PFSK-1 (cell line): ENCODE results near the gene AATF. TPM values are rescaled to one million over a fixed set of nuclear protein-coding genes. Genes with fewer than 3 reads are reported as not detected.
A peak's percentile ranks its signal among the peaks of the same experiment; 100 is the strongest.

Experiments used
- FOXP2 ChIP-seq: optimal IDR thresholded peaks from 2 replicates; pipeline ENCODE3; 2011; ENCODE audit warnings: borderline replicate concordance, control low read depth, inconsistent platforms; ENCODE audit not compliant: insufficient read depth; ENCODE audit errors: extremely low read length, extremely low read depth
- POLR2AphosphoS5 ChIP-seq: IDR thresholded peaks from 2 replicates; pipeline ENCODE4 v1.6.1; 2012; ENCODE audit warnings: low read depth, mild to moderate bottlenecking, control low read depth, low read length, moderate library complexity
- SIN3A ChIP-seq: IDR thresholded peaks from 2 replicates; pipeline ENCODE4 v1.6.1; 2012; ENCODE audit warnings: mild to moderate bottlenecking, low read length, moderate library complexity, borderline replicate concordance; ENCODE audit not compliant: insufficient read depth
- TAF1 ChIP-seq: IDR thresholded peaks from 2 replicates; pipeline ENCODE4 v1.6.1; 2012; ENCODE audit warnings: low read length, control low read depth, borderline replicate concordance; ENCODE audit not compliant: insufficient read depth
- polyA plus RNA-seq: library from polyadenylated mRNA; unstranded; fragments of >200 nt; gene quantifications from one replicate; pipeline ENCODE4 v1.2.1, GENCODE V29; 2012; ENCODE audit warnings: low read depth, missing spikeins; ENCODE audit not compliant: insufficient read length
- TF ChIP-seq, protein P1 (sequence below), 2 experiments: IDR thresholded peaks; 2 replicates each; pipeline versions ENCODE4 v1.6.1 to v1.8.0; 2011 to 2012; ENCODE audit warnings: low read depth in 2 of 2, low read length in 2 of 2, control low read depth in 1 of 2, inconsistent platforms in 1 of 2, mild to moderate bottlenecking in 1 of 2, moderate library complexity in 1 of 2; ENCODE audit not compliant: insufficient read depth in 1 of 2

AATF gene, protein sequence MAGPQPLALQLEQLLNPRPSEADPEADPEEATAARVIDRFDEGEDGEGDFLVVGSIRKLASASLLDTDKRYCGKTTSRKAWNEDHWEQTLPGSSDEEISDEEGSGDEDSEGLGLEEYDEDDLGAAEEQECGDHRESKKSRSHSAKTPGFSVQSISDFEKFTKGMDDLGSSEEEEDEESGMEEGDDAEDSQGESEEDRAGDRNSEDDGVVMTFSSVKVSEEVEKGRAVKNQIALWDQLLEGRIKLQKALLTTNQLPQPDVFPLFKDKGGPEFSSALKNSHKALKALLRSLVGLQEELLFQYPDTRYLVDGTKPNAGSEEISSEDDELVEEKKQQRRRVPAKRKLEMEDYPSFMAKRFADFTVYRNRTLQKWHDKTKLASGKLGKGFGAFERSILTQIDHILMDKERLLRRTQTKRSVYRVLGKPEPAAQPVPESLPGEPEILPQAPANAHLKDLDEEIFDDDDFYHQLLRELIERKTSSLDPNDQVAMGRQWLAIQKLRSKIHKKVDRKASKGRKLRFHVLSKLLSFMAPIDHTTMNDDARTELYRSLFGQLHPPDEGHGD
- 184 TPM for polyA plus RNA-seq

DNA sequence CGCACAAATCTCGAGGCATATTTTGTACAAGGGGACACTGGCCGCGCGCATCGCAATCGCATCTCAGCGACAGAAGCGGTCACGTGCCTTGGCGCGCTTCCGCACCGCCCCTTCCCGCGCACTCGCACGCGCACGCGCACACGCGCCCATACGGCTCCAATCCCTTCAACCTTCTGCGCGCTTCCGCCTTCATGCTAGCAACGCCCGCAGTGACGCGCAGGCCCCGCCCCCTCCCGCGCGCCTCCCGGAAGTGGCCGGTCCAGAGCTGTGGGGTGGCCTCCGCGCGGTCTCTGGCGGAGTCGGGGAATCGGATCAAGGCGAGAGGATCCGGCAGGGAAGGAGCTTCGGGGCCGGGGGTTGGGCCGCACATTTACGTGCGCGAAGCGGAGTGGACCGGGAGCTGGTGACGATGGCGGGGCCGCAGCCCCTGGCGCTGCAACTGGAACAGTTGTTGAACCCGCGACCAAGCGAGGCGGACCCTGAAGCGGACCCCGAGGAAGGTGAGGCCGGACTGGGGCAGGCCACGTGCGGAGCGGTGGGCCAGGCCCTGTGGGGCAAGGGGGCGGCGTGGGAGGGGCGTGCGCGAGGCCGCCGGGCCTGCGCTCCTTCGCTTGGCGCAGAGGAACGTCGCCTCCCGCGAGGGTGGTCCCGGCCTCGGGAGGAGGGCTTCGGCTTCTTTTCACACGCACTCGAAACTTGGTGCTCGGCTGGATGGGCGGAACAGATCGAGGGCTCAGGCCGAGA is at the start of gene AATF:
Gene AATF, plus strand, starts transcription at position 238 of the 744 bp plus-strand sequence. Its CDS starts 172 bp downstream, at position 410.
- TF ChIP-seq TAF1 (peak; percentile 86; the same call in 1 of the 2 replicates), SIN3A (peak; percentile 95), FOXP2 (peak; percentile 93), POLR2AphosphoS5 (peak; percentile 83)
- TF ChIP-seq, protein P1, sequence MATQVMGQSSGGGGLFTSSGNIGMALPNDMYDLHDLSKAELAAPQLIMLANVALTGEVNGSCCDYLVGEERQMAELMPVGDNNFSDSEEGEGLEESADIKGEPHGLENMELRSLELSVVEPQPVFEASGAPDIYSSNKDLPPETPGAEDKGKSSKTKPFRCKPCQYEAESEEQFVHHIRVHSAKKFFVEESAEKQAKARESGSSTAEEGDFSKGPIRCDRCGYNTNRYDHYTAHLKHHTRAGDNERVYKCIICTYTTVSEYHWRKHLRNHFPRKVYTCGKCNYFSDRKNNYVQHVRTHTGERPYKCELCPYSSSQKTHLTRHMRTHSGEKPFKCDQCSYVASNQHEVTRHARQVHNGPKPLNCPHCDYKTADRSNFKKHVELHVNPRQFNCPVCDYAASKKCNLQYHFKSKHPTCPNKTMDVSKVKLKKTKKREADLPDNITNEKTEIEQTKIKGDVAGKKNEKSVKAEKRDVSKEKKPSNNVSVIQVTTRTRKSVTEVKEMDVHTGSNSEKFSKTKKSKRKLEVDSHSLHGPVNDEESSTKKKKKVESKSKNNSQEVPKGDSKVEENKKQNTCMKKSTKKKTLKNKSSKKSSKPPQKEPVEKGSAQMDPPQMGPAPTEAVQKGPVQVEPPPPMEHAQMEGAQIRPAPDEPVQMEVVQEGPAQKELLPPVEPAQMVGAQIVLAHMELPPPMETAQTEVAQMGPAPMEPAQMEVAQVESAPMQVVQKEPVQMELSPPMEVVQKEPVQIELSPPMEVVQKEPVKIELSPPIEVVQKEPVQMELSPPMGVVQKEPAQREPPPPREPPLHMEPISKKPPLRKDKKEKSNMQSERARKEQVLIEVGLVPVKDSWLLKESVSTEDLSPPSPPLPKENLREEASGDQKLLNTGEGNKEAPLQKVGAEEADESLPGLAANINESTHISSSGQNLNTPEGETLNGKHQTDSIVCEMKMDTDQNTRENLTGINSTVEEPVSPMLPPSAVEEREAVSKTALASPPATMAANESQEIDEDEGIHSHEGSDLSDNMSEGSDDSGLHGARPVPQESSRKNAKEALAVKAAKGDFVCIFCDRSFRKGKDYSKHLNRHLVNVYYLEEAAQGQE (IDR thresholded peaks at IDR 0.05; ENCODE audit: insufficient read depth in 1 of 2, low read depth in 2 of 2, low read length in 2 of 2) = no peak; a peak in 1 of 4 replicates

DNA sequence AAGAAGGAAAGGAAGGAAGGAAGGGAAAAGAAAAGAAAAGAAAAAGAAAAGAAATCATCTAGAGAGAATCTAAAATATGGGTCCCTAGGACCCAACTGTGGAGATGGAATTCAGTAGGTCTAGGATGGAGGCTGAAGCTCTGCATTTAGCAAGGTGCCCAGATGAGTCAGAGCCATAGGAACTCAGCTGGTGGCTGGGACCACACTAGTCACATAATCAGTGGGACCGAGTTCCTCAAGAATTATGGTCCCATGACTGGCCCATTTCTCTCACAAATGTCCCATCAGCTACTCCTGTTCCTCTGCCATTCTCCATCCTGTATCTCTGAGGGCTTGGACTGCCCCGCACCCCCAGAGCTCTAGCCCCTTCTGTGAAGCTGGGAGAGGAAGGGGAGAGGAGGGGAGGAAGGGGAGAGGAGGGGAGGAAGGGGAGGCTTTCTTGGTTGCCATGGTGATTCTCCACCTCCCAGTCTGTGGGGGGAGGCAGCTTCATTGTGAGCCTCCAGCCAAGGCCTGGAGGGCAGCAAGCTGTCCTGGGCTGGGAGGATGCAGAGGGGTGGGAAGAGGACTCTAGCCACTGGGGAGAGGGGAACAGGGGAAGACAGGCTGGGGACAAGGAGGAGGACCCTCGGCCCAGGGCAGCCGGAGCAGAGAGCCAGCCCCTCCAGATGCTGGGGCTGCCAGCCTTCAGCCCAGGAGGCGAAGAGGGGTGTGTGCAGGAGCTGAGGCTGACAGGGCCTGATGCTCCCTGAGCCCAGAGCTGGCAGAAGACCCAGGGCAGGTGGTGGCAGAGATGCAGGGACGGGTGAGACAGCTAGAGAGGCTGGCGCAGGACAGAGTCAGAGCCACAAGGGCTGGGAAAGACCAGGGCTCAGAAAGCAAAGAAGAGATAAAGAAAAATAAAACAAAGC is 49.2 kb upstream of the AATF start:
- TF ChIP-seq, protein P1 (IDR thresholded peaks at IDR 0.05; ENCODE audit: insufficient read depth in 1 of 2, low read depth in 2 of 2, low read length in 2 of 2) = no peak
- TF ChIP-seq FOXP2 (no peak), POLR2AphosphoS5 (no peak)

DNA sequence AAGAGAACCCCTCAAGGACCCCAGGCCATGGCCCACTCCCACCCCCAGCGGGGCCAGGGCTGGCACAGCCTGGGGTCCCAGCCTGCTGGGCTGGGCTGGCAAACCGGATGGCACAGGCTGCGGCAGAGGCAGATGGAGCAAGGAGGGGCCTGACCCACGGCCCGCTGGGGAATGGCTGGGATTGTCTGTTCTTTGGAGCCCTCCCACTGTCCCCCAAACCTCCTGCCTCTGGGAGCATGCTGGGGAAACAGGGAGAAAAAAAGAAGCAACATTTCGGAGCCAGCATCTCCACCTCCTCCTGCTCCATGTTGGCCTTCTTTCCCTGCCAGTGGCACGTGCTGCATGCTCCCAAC is 48.6 kb upstream of the AATF start:
- TF ChIP-seq POLR2AphosphoS5 (no peak), FOXP2 (no peak), SIN3A (no peak), TAF1 (no peak)
- TF ChIP-seq, protein P1 (IDR thresholded peaks at IDR 0.05; ENCODE audit: insufficient read depth in 1 of 2, low read depth in 2 of 2, low read length in 2 of 2) = no peak

DNA sequence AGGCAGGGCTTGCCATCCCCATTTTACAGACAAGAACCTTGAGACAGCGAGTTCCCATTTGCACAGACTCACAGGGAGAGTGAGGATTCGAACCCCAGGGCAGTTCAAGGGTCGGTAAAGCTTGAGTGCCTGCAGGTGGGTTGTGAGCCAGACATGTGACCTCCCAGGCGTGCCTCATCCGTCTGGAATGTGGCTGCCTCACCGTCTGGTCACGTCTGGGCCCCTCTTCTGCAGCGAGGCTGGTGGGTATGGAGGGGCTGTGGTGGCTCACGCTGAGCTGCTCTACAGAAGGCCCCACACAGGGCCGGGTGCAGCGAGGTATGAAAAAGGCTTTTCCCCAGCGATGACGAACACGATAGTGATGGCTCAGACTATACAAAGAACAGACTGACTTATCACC is 47.2 kb upstream of the AATF start:
- TF ChIP-seq SIN3A (no peak), POLR2AphosphoS5 (no peak), FOXP2 (no peak), TAF1 (no peak)
- TF ChIP-seq, protein P1 (IDR thresholded peaks at IDR 0.05; ENCODE audit: insufficient read depth in 1 of 2, low read depth in 2 of 2, low read length in 2 of 2) = no peak
